Astrocyte (in vitro differentiated cells and primary cell): ENCODE measurements around the gene TNPO3. TPM values are rescaled to one million over a fixed set of nuclear protein-coding genes. Genes with fewer than 3 reads are reported as not detected.

Experiments
- DNase-seq: peaks from one replicate; pipeline ENCODE4 v3.0.0-alpha.2; 2010; ENCODE audit warnings: low read depth
- FAIRE-seq: peaks from 2 replicates; lab custom pipeline; 2011; peaks lifted over from hg19 to GRCh38; lab: Jason Lieb, UNC
- H2AFZ ChIP-seq: 2 replicates; pipeline ENCODE4 v1.6.0; 2012; ENCODE audit warnings: low read depth, low read length, inconsistent platforms
- H3K27ac ChIP-seq: 2 replicates; pipeline ENCODE4 v1.5.1; 2011; ENCODE audit warnings: low read depth, low read length, inconsistent platforms
- H3K27me3 ChIP-seq: 2 replicates; pipeline ENCODE4 v1.6.0; 2011; ENCODE audit warnings: low read length, inconsistent platforms; ENCODE audit not compliant: insufficient read depth
- H3K36me3 ChIP-seq: 2 replicates; pipeline ENCODE4 v1.5.1; 2011; ENCODE audit warnings: low read length, inconsistent platforms; ENCODE audit not compliant: insufficient read depth
- H3K4me1 ChIP-seq: 2 replicates; pipeline ENCODE4 v1.5.1; 2011; ENCODE audit warnings: low read length, inconsistent platforms; ENCODE audit not compliant: insufficient read depth
- H3K4me2 ChIP-seq: 2 replicates; pipeline ENCODE4 v1.6.0; 2012; ENCODE audit warnings: low read length, inconsistent platforms
- H3K4me3 ChIP-seq: 2 replicates; pipeline ENCODE4 v1.5.1; 2011; ENCODE audit warnings: low read depth, mild to moderate bottlenecking, low read length, inconsistent platforms; ENCODE audit not compliant: insufficient read depth
- H3K79me2 ChIP-seq: 2 replicates; pipeline ENCODE4 v1.6.0; 2012; ENCODE audit warnings: mild to moderate bottlenecking, low read length, inconsistent platforms; ENCODE audit not compliant: insufficient read depth
- H3K9ac ChIP-seq: 2 replicates; pipeline ENCODE4 v1.6.0; 2012; ENCODE audit warnings: mild to moderate bottlenecking, low read length, inconsistent platforms
- H3K9me3 ChIP-seq: 2 replicates; pipeline ENCODE4 v1.5.1; 2012; ENCODE audit warnings: low read depth, mild to moderate bottlenecking, low read length, inconsistent platforms; ENCODE audit not compliant: insufficient read depth
- H4K20me1 ChIP-seq: 2 replicates; pipeline ENCODE4 v1.6.0; 2012; ENCODE audit warnings: low read length, inconsistent platforms; ENCODE audit not compliant: insufficient read depth
- H3K27ac Mint-ChIP-seq: one replicate; pipeline ENCODE4 v1.8.0; 2021; ENCODE audit warnings: mild to moderate bottlenecking, mixed read lengths; ENCODE audit not compliant: unreplicated experiment
- H3K27me3 Mint-ChIP-seq: one replicate; pipeline ENCODE4 v1.8.0; 2021; ENCODE audit warnings: low read depth, mixed read lengths; ENCODE audit not compliant: unreplicated experiment
- H3K36me3 Mint-ChIP-seq: one replicate; pipeline ENCODE4 v1.8.0; 2021; ENCODE audit warnings: low read depth, mixed read lengths; ENCODE audit not compliant: unreplicated experiment
- H3K4me1 Mint-ChIP-seq: one replicate; pipeline ENCODE4 v1.8.0; 2021; ENCODE audit warnings: low read depth, mixed read lengths; ENCODE audit not compliant: unreplicated experiment
- H3K4me3 Mint-ChIP-seq: one replicate; pipeline ENCODE4 v1.8.0; 2021; ENCODE audit warnings: mild to moderate bottlenecking, moderate library complexity, mixed read lengths; ENCODE audit not compliant: unreplicated experiment
- H3K9me3 Mint-ChIP-seq: one replicate; pipeline ENCODE4 v1.8.0; 2021; ENCODE audit warnings: mild to moderate bottlenecking, mixed read lengths; ENCODE audit not compliant: unreplicated experiment
- CTCF ChIP-seq: IDR thresholded peaks from 2 replicates; pipeline ENCODE4 v1.5.1; 2011; ENCODE audit warnings: low read depth, mild to moderate bottlenecking, inconsistent platforms, low read length, moderate library complexity; ENCODE audit not compliant: insufficient read depth
- EZH2 ChIP-seq: IDR thresholded peaks from 2 replicates; pipeline ENCODE4 v1.6.1; 2012; ENCODE audit warnings: mild to moderate bottlenecking, low read length, inconsistent platforms; ENCODE audit not compliant: insufficient read depth
- total RNA-seq: library from RNA; stranded (reverse); gene quantifications from 2 replicates; pipeline ENCODE4 v1.2.1, GENCODE V29; 2021

The TNPO3 gene
- total RNA-seq, 1 donor from 2014 or later, result 49.2 TPM

- no peaks in the 10 kb centered on the region for H3K79me2 ChIP-seq
- Mint-ChIP-seq H3K27me3 (peaks cover 50% of the 10 kb centered on the region), H3K4me3 (peak overlapping the region; percentile 40), H3K27ac (no peak overlapping the region), H3K9me3 (no peaks in the 10 kb centered on the region), H3K36me3 (no peaks in the 10 kb centered on the region), H3K4me1 (peaks cover 2% of the 10 kb centered on the region)
- TF ChIP-seq CTCF, result no peak
- TF ChIP-seq EZH2, result no peak
- no peaks in the 10 kb centered on the region for H3K36me3 ChIP-seq
- no peak overlapping the region for H3K4me3 ChIP-seq
- no peaks in the 10 kb centered on the region for H4K20me1 ChIP-seq
- FAIRE-seq (no peak), DNase-seq (no peak)
- no peak overlapping the region for H3K9ac ChIP-seq
- H3K4me1 ChIP-seq, result no peaks in the 10 kb centered on the region
- H3K9me3 ChIP-seq, result no peaks in the 10 kb centered on the region
- H3K4me2 ChIP-seq, result no peak overlapping the region
- peaks cover 39% of the 10 kb centered on the region for H3K27me3 ChIP-seq
- H3K27ac ChIP-seq, result no peak overlapping the region
- no peak overlapping the region for H2AFZ ChIP-seq
Observed at GRCh38 chr7:128939861-128940410, 115.0 kb downstream of the TNPO3 start.

- H3K4me1 ChIP-seq, result no peaks in the 10 kb centered on the region
- no peak overlapping the region for H3K4me3 ChIP-seq
- DNase-seq (no peak), FAIRE-seq (no peak)
- no peak overlapping the region for H3K27ac ChIP-seq
- no peaks in the 10 kb centered on the region for H3K79me2 ChIP-seq
- no peaks in the 10 kb centered on the region for H3K36me3 Mint-ChIP-seq
- H3K27me3 Mint-ChIP-seq, result peaks cover 52% of the 10 kb centered on the region
- peaks cover 2% of the 10 kb centered on the region for H3K4me1 Mint-ChIP-seq
- H3K4me3 Mint-ChIP-seq, result peak overlapping the region; percentile 40
- no peak overlapping the region for H3K4me2 ChIP-seq
- H4K20me1 ChIP-seq, result no peaks in the 10 kb centered on the region
- no peak overlapping the region for H2AFZ ChIP-seq
- H3K36me3 ChIP-seq, result no peaks in the 10 kb centered on the region
- no peak for TF ChIP-seq CTCF
- no peak for TF ChIP-seq EZH2
- H3K9ac ChIP-seq, result no peak overlapping the region
- H3K27me3 ChIP-seq, result peaks cover 39% of the 10 kb centered on the region
- no peaks in the 10 kb centered on the region for H3K9me3 Mint-ChIP-seq
- H3K9me3 ChIP-seq, result no peaks in the 10 kb centered on the region
- no peak overlapping the region for H3K27ac Mint-ChIP-seq
Observed at GRCh38 chr7:128939075-128939860, 115.6 kb downstream of the TNPO3 start.
